Mononuclear cell (primary cell): ENCODE measurements around the gene PCDHGA6. TPM values are rescaled to one million over a fixed set of nuclear protein-coding genes. Genes with fewer than 3 reads are reported as not detected.

ENCODE experiments used
- H3K27me3 ChIP-seq: 2 replicates; pipeline ENCODE4 v1.6.0; 2011; ENCODE audit warnings: low read length, control low read depth; ENCODE audit not compliant: insufficient read depth
- H3K4me1 ChIP-seq: 2 replicates; pipeline ENCODE4 v1.5.1; 2011; ENCODE audit warnings: mild to moderate bottlenecking, low read length, control low read depth; ENCODE audit not compliant: insufficient read depth
- H3K4me3 ChIP-seq: 2 replicates; pipeline ENCODE4 v1.5.1; 2011; ENCODE audit warnings: mild to moderate bottlenecking, low read length, moderate library complexity
- H3K9me3 ChIP-seq: 2 replicates; pipeline ENCODE4 v1.5.1; 2011; ENCODE audit warnings: low read depth, mild to moderate bottlenecking, control low read depth, low read length
- total RNA-seq: library from RNA; depleted of rRNA; stranded (reverse); fragments of >200 nt; gene quantifications from one replicate; pipeline ENCODE4 v1.2.3, GENCODE V29; 2012

The PCDHGA6 gene
- total RNA-seq, 1 donor, result 0.10 TPM

GRCh38 chr5:141419074-141419880, 45.6 kb downstream of the PCDHGA6 start:
- peaks cover 95% of the 10 kb centered on the region for H3K27me3 ChIP-seq
- peaks cover 12% of the 10 kb centered on the region for H3K4me1 ChIP-seq
- H3K4me3 ChIP-seq, result no peak overlapping the region
- no peaks in the 10 kb centered on the region for H3K9me3 ChIP-seq

GRCh38 chr5:141420855-141421488, 47.3 kb downstream of the PCDHGA6 start, which contains the start of gene PCDHGA11:
TSS of gene PCDHGA11 (plus strand) at chr5:141421051. CDS start at chr5:141421228, 177 bp downstream.
- Histone ChIP-seq H3K4me1 (peaks cover 12% of the 10 kb centered on the region), H3K4me3 (peak within 1 kb of the TSS; percentile 25), H3K27me3 (peaks cover 97% of the 10 kb centered on the region), H3K9me3 (no peaks in the 10 kb centered on the region)

- Histone ChIP-seq H3K4me3 (peak overlapping the region; percentile 25), H3K9me3 (no peaks in the 10 kb centered on the region), H3K27me3 (peaks cover 97% of the 10 kb centered on the region), H3K4me1 (peaks cover 12% of the 10 kb centered on the region)
Observed at GRCh38 chr5:141421489-141421855, 47.8 kb downstream of the PCDHGA6 start.

- Histone ChIP-seq H3K9me3 (no peaks in the 10 kb centered on the region), H3K4me1 (peaks cover 8% of the 10 kb centered on the region), H3K4me3 (no peak overlapping the region), H3K27me3 (peaks cover 97% of the 10 kb centered on the region)
Observed at GRCh38 chr5:141422742-141423291, 49.1 kb downstream of the PCDHGA6 start.

- Histone ChIP-seq H3K9me3 (no peaks in the 10 kb centered on the region), H3K4me3 (no peak overlapping the region), H3K27me3 (peaks cover 92% of the 10 kb centered on the region), H3K4me1 (peaks cover 12% of the 10 kb centered on the region)
Observed at GRCh38 chr5:141427783-141428426, 54.2 kb downstream of the PCDHGA6 start.

Other genes with a start within 250 kb of the PCDHGA6 start
- gene PCDHB5, start 238.7 kb upstream of the PCDHGA6 start, total RNA-seq, result 0.10 TPM
- not detected for gene PCDHB6, start 223.8 kb upstream of the PCDHGA6 start, total RNA-seq
- gene PCDHB7, start 201.2 kb upstream of the PCDHGA6 start, total RNA-seq, result under 0.01 TPM
- not detected for gene PCDHB8, start 196.1 kb upstream of the PCDHGA6 start, total RNA-seq
- not detected for gene PCDHB16, start 191.5 kb upstream of the PCDHGA6 start, total RNA-seq
- gene PCDHB9, start 186.7 kb upstream of the PCDHGA6 start, total RNA-seq, result 0.31 TPM
- gene PCDHB10, start 181.5 kb upstream of the PCDHGA6 start, total RNA-seq, result not detected
- gene PCDHB11, start 174.3 kb upstream of the PCDHGA6 start, total RNA-seq, result not detected
- gene PCDHB12, start 165.2 kb upstream of the PCDHGA6 start, total RNA-seq, result not detected
- not detected for gene PCDHB13, start 160.0 kb upstream of the PCDHGA6 start, total RNA-seq
- not detected for gene PCDHB14, start 150.5 kb upstream of the PCDHGA6 start, total RNA-seq
- gene PCDHB15, start 128.5 kb upstream of the PCDHGA6 start, total RNA-seq, result not detected
- gene SLC25A2, start 69.8 kb upstream of the PCDHGA6 start, total RNA-seq, result 0.73 TPM
- 76.5 TPM for gene TAF7, start 53.1 kb upstream of the PCDHGA6 start, total RNA-seq
- not detected for gene PCDHGA1, start 43.4 kb upstream of the PCDHGA6 start, total RNA-seq
- not detected for gene PCDHGA2, start 35.1 kb upstream of the PCDHGA6 start, total RNA-seq
- 0.10 TPM for gene PCDHGA3, start 30.1 kb upstream of the PCDHGA6 start, total RNA-seq
- not detected for gene PCDHGB1, start 23.8 kb upstream of the PCDHGA6 start, total RNA-seq
- gene PCDHGA4, start 18.9 kb upstream of the PCDHGA6 start, total RNA-seq, result 0.21 TPM
- gene PCDHGB2, start 13.9 kb upstream of the PCDHGA6 start, total RNA-seq, result 0.63 TPM
- gene PCDHGA5, start 9.7 kb upstream of the PCDHGA6 start, total RNA-seq, result 0.21 TPM
- gene PCDHGB3, start 3.6 kb upstream of the PCDHGA6 start, total RNA-seq, result 0.63 TPM
- gene PCDHGA7, start 8.9 kb downstream of the PCDHGA6 start, total RNA-seq, result 0.42 TPM
- gene PCDHGB4, start 13.8 kb downstream of the PCDHGA6 start, total RNA-seq, result 0.31 TPM
- gene PCDHGA8, start 18.7 kb downstream of the PCDHGA6 start, total RNA-seq, result 0.10 TPM
- 0.84 TPM for gene PCDHGB5, start 24.1 kb downstream of the PCDHGA6 start, total RNA-seq
- gene PCDHGA9, start 28.9 kb downstream of the PCDHGA6 start, total RNA-seq, result 0.42 TPM
- 0.63 TPM for gene PCDHGB6, start 34.1 kb downstream of the PCDHGA6 start, total RNA-seq
- 0.52 TPM for gene PCDHGA10, start 39.1 kb downstream of the PCDHGA6 start, total RNA-seq
- 0.31 TPM for gene PCDHGB7, start 43.8 kb downstream of the PCDHGA6 start, total RNA-seq
- 0.21 TPM for gene PCDHGA11, start 47.2 kb downstream of the PCDHGA6 start, total RNA-seq
- gene PCDHGA12, start 56.6 kb downstream of the PCDHGA6 start, total RNA-seq, result 0.10 TPM
- 0.42 TPM for gene PCDHGC3, start 102.1 kb downstream of the PCDHGA6 start, total RNA-seq
- 0.10 TPM for gene PCDHGC4, start 111.1 kb downstream of the PCDHGA6 start, total RNA-seq
- gene PCDHGC5, start 115.2 kb downstream of the PCDHGA6 start, total RNA-seq, result not detected
- gene DIAPH1, start 245.1 kb downstream of the PCDHGA6 start, total RNA-seq, result 81.9 TPM